A549 treated with CpdA at 1 μM for 4 hours (cell line): ENCODE measurements around the gene KRTAP10-3. TPM values are rescaled to one million over a fixed set of nuclear protein-coding genes. Genes with fewer than 3 reads are reported as not detected.

Experiments
- total RNA-seq: library from RNA; stranded (reverse); fragments of 200-300 nt; extraction: Qiagen RNA extraction; gene quantifications from 5 replicates; pipeline ENCODE4 v1.2.3, GENCODE V29; 2022; ENCODE audit warnings: low read depth

Gene KRTAP10-3, protein sequence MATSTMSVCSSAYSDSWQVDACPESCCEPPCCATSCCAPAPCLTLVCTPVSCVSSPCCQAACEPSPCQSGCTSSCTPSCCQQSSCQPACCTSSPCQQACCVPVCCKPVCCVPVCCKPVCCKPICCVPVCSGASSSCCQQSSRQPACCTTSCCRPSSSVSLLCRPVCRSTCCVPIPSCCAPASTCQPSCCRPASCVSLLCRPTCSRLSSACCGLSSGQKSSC
- not detected in 5 replicates for total RNA-seq

DNA sequence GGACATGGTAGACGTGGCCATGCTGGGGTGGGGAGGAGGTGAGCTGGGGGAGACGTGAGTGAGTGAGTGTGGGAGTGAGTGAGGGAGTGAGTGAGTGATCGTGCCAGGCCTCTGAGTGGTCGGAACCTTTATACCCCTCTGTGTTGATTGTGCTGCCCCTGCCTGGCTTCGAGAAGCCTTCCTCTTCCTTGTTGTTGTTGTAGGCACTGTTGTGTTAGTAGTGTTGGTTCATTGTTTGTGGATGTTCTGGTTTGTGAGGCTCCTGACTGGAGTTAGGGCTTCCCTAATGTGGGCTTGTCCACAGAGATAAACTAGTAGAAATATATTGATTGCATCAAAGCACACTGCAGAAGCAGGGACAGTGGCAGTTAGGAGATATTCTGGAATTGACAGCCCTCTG, at the start of gene KRTAP10-3:
KRTAP10-3 (minus strand) TSS at position 101 of the 400 bp plus-strand sequence; CDS start at position 21, 80 bp downstream.

GRCh38 chr21:44600118-44600978, 41.8 kb upstream of the KRTAP10-3 start, which contains the start of gene KRTAP10-7:
KRTAP10-7 (plus strand) TSS chr21:44600597; CDS start chr21:44600622, 25 bp downstream.

DNA sequence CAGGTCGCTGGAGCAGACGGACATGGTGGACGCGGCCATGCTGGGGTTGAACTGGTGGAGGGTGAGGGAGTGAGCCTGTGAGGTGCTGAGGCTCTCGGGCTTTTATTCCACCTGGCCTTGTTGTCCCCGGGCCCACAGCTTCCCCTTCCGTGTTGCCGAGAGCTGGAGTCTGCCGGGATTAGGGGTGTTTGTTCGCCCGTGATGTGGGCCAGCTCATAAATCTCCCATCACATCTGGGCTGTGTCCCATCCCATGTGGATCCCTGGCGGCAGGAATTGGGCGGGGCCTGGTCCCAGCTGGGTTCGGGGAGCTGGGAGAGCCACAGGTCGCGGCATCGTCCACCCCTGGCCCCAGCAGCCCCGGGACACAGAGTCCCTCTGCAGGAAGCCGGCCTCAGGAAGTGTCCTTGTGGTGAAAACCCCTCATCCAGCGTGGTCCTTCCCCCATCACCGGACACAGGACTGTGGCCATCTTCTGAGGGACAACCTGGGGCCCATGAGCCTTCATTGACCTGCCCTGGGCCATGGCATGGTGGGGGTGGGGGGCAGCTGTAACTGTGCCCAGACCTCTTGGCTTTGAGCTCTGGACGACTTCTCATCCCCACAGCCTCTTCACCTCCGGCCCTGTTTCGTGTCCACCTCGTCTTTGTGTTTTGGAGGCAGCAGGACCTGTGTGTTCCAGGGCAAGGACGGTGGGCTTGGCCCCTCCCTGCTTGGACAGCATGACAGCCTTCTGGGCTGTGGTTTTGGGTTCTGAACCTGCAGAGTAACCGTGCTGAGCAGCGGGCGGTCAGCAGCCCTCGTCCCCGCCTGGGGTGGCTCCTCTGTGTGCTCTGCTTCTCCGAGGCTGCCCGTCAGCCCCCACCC, 34.1 kb upstream of the KRTAP10-3 start, which contains the start of gene KRTAP10-6:
KRTAP10-6 (minus strand) TSS at position 60 of the 866 bp plus-strand sequence; CDS start at position 39, 21 bp downstream.

GRCh38 chr21:44580231-44580821, 21.7 kb upstream of the KRTAP10-3 start, which contains the start of gene KRTAP10-5:
KRTAP10-5 (minus strand) TSS chr21:44580604; CDS start chr21:44580578, 26 bp downstream.

DNA sequence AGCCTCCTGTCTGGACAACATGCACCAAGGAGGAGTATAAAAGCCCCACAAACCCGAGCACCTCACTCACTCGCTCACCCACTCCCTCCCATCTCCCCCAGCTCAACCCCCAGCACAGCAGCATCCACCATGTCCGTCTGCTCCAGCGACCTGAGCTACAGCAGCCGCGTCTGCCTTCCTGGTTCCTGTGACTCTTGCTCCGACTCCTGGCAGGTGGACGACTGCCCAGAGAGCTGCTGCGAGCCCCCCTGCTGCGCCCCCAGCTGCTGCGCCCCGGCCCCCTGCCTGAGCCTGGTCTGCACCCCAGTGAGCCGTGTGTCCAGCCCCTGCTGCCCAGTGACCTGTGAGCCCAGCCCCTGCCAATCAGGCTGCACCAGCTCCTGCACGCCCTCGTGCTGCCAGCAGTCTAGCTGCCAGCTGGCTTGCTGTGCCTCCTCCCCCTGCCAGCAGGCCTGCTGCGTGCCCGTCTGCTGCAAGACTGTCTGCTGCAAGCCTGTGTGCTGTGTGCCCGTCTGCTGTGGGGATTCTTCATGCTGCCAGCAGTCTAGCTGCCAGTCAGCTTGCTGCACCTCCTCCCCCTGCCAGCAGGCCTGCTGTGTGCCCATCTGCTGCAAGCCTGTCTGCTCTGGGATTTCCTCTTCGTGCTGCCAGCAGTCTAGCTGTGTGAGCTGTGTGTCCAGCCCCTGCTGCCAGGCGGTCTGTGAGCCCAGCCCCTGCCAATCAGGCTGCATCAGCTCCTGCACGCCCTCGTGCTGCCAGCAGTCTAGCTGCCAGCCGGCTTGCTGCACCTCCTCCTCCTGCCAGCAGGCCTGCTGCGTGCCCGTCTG, 15.2 kb upstream of the KRTAP10-3 start, which contains the start of gene KRTAP10-4:
KRTAP10-4 (plus strand) TSS at position 100 of the 827 bp plus-strand sequence; CDS start at position 130, 30 bp downstream.

GRCh38 chr21:44551340-44551961, 7.1 kb downstream of the KRTAP10-3 start, which contains the start of gene KRTAP10-2:
KRTAP10-2 (minus strand) TSS chr21:44551505; CDS start chr21:44551458, 47 bp downstream.

GRCh38 chr21:44539991-44540666, 18.5 kb downstream of the KRTAP10-3 start, which contains the start of gene KRTAP10-1:
KRTAP10-1 (minus strand) TSS chr21:44540195; CDS start chr21:44540150, 45 bp downstream.

Other genes with a start within 250 kb of the KRTAP10-3 start
- gene CFAP410, start 219.4 kb downstream of the KRTAP10-3 start, total RNA-seq: 5.0 to 9.4 TPM (median 7.8 TPM) in 5 replicates
- gene TRPM2, start 205.2 kb downstream of the KRTAP10-3 start, total RNA-seq: 6.7 to 10.2 TPM (median 8.8 TPM) in 5 replicates
- gene LRRC3, start 103.3 kb downstream of the KRTAP10-3 start, total RNA-seq: 0.98 to 2.0 TPM (median 1.7 TPM) in 5 replicates
- gene KRTAP10-1, start 18.6 kb downstream of the KRTAP10-3 start, total RNA-seq: not detected in 5 replicates
- not detected in 5 replicates for gene KRTAP10-2, start 7.3 kb downstream of the KRTAP10-3 start, total RNA-seq
- gene KRTAP10-4, start 14.9 kb upstream of the KRTAP10-3 start, total RNA-seq: not detected in 5 replicates
- not detected in 5 replicates for gene KRTAP10-5, start 21.8 kb upstream of the KRTAP10-3 start, total RNA-seq
- not detected in 5 replicates for gene KRTAP10-6, start 33.7 kb upstream of the KRTAP10-3 start, total RNA-seq
- not detected in 5 replicates for gene KRTAP10-7, start 41.8 kb upstream of the KRTAP10-3 start, total RNA-seq
- gene KRTAP10-8, start 53.3 kb upstream of the KRTAP10-3 start, total RNA-seq: not detected in 5 replicates
- gene KRTAP10-9, start 68.3 kb upstream of the KRTAP10-3 start, total RNA-seq: not detected in 5 replicates
- not detected in 5 replicates for gene KRTAP10-10, start 78.6 kb upstream of the KRTAP10-3 start, total RNA-seq
- not detected in 5 replicates for gene KRTAP10-11, start 87.6 kb upstream of the KRTAP10-3 start, total RNA-seq
- gene KRTAP12-4, start 95.9 kb upstream of the KRTAP10-3 start, total RNA-seq: not detected in 5 replicates
- not detected in 5 replicates for gene KRTAP12-3, start 99.1 kb upstream of the KRTAP10-3 start, total RNA-seq
- gene KRTAP12-2, start 108.1 kb upstream of the KRTAP10-3 start, total RNA-seq: not detected in 5 replicates
- not detected in 5 replicates for gene KRTAP12-1, start 123.4 kb upstream of the KRTAP10-3 start, total RNA-seq
- gene KRTAP10-12, start 138.4 kb upstream of the KRTAP10-3 start, total RNA-seq: not detected in 5 replicates
- 0.04 TPM in 1 of 5 replicates, not detected in the others for gene TSPEAR, start 152.8 kb upstream of the KRTAP10-3 start, total RNA-seq
- gene UBE2G2, start 243.0 kb upstream of the KRTAP10-3 start, total RNA-seq: 27.5 to 44.4 TPM (median 33.4 TPM) in 5 replicates